Head of caudate nucleus (tissue), 42 donors: Measurements from ENCODE around the gene HDLBP.

ENCODE experiments used
- DNase-seq, 42 donors: peaks; one replicate each; pipeline versions ENCODE4 v3.0.0 to v3.0.0-alpha.2; 2020 to 2021; ENCODE audit warnings: mixed read lengths in 7 of 42
- intact Hi-C: fragments of 100-400 bp; cut with DNase I; formaldehyde crosslinking; loops from one replicate; pipeline ENCODE4 v1.15.0; 2022

The HDLBP gene

DNA sequence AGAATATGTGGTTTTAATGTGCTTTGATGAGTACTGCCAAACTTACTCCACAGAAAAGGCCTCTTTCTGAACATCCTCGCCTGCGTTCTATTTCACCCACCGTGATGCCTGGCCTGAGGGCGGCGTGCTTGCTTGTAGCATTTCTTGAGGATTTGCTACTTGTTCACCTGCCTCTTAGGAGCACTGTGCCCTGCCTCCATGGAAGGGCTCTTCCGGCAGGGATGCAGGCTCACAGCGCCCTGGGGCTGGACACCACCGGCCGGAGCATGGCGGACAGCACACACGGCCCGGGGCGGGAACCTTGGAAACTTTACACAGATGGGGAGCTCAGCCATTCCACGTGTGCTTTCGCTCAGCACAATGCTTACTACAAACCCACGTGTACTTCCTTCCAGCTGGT is 89.9 kb downstream of the HDLBP start:
- intact Hi-C loops: no loop called here
- no peak for DNase-seq

DNA sequence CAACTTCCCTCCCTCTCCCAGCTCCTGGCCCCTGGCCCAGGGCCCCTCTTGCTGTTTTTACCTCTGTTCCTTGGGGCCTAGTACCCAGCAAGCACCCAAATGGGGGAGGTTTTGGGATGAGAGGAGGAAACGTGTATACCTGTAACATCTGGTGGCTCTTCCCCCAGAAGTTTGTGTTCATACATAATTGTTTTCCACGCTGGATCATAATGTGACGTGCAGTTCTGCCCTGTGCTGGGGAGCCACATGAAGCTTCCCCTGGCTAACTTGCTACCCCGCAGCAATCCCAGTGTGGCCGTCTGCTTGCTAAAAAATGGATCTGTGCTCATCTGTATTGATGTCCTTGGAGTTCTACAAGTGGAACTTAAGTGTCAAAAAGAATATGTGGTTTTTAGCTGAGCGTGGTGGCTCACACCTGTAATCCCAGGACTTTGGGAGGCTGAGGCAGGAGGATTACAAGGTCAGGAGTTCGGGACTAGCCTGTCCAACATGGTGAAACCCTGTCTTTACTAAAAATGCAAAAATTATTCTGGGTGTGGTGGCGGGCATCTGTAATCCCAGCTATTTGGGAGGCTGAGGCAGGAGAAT is 90.5 kb downstream of the HDLBP start:
- intact Hi-C loops: no loop called here
- no peak for DNase-seq

DNA sequence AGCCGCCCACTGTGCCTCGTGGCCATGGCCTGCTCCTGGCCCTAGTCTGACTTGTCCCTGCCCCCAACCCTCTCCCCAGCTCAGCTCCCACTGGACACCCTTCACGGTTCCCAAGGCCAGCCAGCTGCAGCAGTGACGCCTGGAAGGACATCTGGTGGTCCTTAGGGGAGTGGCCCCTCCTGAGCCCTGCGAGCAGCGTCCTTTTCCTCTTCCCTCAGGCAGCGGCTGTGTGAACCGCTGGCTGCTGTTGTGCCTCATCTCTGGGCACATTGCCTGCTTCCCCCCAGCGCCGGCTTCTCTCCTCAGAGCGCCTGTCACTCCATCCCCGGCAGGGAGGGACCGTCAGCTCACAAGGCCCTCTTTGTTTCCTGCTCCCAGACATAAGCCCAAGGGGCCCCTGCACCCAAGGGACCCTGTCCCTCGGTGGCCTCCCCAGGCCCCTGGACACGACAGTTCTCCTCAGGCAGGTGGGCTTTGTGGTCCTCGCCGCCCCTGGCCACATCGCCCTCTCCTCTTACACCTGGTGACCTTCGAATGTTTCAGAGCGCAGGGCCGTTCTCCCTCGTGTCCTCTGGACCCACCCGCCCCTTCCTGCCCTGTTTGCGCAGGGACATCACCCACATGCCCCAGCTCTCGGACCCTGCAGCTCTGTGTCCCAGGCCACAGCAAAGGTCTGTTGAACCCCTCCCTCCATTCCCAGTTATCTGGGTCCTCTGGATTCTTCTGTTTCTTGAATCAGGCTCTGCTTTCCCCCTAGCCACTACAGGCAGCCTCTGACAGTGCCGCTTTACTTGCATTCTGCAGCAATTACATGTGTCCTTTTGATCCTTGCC is 91.2 kb downstream of the HDLBP start:
- intact Hi-C loops: no loop called here
- DNase-seq: peak; percentile 81 to 97 (median 91)

DNA sequence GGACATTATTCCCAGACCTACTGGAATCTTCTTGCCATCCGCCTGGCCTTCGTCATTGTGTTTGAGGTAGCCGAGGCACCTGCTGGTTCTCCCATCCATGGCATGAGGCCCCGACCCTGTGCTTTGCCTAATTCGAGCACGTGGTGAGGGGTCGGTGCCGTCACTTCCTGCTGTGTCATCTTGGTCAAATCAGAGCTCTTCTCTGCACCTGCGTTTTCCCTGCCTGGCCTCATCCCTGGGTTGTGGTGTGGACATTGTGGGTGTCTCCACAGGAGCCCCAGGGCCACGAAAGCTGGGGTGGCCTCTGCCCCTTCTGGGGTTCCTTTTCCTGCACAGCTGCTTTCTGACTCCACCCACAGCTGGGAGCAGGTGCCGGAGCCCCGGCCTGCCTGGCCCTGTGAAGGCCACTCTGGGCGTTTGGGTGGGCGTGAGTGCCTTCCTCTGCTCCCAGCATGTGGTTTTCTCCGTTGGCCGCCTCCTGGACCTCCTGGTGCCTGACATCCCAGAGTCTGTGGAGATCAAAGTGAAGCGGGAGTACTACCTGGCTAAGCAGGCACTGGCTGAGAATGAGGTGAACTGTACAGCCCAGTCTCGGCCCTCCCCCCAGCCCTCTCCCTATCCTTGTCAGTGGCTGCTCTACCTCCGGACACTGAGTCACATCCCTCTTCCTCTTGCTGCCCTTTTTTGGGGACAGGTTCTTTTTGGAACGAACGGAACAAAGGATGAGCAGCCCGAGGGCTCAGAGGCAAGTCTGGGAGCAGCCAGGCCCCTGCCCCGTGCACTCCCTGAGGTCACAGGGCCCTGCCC is 92.1 kb downstream of the HDLBP start:
- intact Hi-C loops: no loop called here
- DNase-seq: peak in 1 of 42 donors; percentile 6

DNA sequence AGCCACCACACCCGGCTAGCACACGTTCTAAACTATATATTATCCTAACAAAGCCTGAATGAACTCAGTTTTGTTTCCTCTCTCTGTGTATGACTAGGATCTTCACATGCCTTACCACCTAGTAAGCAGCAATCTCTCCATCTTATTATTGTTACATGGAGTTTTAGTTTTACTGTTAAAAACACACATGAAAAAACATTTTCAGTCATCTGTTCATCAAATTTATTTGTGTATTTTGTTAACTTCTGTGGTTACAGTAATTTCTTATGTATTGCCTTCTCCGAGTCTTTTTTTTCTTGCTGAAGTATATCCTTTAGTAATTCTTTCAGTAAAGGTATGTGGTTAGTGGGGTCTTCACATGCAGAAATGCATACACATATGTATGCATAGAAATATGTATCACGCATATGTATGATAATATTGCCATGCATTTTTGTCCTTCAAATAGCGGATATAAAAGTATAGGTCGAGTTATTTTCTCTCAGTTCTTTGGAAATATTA is 95.6 kb downstream of the HDLBP start:
- intact Hi-C loops: no loop called here
- DNase-seq: no peak

DNA sequence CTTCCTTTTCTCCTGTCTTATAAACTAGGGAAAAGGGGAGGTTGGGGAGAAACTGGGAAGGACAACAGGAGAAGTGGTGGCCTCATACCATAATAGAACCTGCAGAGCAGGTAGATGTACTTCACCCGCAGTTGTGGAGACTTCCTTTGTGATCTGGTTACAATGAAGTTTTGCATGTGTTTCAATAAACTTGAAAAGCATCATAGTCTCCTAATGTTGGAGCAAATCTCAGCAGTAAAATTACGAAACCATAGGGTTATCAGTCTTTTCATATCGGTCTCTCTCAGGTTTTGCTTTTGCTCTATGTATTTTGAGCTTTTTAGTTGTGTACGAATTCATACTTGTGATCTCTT is 96.5 kb downstream of the HDLBP start:
- intact Hi-C loops: no loop called here
- no peak for DNase-seq

DNA sequence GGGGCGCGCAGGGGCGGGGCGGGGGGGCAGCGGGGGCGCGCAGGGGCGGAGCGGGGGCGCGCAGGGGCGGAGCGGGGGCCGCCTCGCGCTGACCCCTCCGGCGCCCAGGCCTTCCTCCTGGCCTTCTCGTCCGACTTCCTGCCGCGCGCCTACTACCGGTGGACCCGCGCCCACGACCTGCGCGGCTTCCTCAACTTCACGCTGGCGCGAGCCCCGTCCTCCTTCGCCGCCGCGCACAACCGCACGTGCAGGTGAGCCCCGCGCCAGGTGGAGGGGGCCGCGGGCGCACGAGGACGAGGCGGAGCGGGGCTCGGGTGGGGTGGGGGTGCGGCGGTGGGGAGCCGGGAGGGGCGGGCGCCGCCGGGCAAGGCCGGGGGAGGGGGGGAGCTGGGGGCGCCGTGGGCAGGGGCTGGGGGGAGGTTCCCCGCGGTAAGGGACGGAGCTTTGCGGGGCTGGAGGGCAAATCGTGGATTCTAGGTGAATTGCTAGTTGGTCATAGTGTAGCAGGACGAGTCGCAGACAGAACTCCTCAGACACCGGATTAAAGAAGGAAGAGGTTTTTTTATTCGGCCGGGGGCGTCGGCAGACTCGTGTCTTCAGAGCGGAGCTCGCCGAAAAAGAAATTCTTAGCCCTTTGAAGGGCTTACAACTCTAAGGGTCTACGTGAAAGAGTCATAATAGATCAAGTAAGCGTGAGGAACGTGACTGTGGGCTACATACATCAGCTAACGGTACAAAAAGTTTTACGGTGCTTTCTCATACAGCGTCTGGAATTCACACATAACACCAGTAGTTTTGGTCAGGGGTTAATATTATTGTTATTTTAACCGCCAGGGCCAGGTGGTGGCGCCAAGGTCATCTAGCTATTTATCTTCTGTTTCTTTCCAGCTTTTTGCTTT is 97.1 kb downstream of the HDLBP start:
- intact Hi-C loops: no loop called here
- DNase-seq: peak in 27 of 42 donors; percentile 28 to 64 (median 45)

DNA sequence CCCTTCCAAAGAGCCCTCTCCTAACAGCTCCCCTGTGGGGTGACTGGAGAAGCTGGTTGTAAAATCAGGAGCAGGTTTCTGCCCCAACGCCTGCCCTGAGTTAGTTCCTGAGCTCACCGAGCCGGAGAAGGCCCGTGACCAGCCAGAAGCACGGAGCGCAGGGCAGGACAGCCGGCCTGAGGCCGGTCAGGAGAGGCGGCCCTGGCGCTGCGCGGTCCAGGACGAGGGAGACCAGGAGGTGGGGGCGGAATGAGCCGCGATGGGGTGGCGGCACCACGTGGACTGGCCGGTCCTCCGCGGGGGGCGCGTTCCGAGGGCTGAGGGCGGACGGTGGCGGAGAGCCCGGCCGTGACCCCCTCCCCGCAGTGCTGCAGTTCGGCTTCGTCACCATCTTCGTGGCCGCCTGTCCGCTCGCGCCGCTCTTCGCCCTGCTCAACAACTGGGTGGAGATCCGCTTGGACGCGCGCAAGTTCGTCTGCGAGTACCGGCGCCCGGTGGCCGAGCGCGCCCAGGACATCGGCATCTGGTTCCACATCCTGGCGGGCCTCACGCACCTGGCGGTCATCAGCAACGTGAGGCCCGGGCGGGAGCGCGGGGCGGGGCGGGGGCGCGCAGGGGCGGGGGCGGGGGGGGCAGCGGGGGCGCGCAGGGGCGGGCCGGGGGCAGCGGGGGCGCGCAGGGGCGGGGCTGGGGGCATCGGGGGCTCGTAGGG is 98.0 kb downstream of the HDLBP start:
- peak; percentile 44 to 89 (median 74) for DNase-seq
- intact Hi-C loops: no loop called here

DNA sequence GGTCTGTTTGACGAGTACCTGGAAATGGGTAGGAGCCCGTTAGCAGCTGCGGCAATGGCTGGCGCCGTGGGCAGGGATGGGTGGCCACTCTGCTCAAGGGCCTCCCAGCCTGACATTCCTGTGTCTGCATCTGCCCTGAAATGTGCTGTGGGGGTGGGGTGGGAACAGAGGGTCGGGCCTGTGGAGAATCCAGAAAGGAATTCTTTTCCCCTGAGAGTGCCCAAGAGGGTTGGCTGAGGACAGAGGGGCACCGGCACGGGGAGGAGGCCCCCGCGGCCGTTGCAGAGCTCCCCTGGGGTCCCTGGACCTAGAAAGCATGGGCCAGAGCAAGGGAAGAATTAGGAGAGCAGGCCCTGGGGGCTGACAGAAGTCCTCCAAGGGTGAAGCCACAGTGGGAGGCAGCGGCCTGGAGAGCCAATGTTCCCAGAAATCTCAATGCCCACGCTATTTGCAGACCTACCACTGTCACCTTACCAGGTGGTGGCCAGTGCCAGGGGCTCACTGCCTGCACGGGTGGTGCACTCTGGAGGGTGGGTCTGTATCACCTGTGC is 99.2 kb downstream of the HDLBP start:
- DNase-seq: no peak
- intact Hi-C loops: no loop called here

DNA sequence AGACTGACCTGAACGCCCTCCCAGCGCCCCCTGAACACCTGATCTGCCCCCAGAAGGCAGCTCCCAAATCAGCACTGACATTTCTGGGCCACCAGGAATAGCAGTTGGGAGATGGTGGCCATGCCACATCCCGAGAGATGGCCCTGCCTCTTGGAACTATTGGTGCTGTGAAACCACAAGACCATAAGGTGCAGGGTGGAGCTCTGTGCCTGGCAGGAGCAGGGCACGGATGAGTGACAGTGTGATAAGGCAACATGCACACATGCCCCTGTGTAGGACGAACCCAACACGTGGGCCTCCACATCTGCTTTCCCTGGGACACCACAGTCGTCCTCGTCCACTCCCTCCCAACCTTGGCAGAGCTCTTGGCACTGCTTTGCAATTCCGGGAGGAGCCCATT is 100.1 kb downstream of the HDLBP start:
- no peak for DNase-seq
- intact Hi-C loops: no loop called here

DNA sequence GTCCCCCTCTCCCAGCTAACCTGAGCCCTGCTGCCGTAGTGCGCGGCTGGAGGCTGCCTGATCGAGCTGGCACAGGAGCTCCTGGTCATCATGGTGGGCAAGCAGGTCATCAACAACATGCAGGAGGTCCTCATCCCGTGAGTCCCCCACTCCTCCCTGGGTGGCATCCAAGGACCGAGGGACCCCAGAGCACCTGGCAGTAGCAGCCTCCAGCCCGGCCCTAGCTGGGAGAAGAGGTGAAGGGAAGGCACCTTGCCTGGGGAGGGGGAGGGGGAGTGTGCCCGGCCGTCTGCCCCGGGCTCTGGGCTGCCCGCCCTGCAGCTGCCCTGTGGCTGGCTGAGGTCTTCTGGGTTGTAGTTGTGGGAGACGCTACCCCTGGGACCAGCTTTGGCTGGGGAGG is 100.7 kb downstream of the HDLBP start:
- intact Hi-C loops: no loop called here
- DNase-seq: no peak

DNA sequence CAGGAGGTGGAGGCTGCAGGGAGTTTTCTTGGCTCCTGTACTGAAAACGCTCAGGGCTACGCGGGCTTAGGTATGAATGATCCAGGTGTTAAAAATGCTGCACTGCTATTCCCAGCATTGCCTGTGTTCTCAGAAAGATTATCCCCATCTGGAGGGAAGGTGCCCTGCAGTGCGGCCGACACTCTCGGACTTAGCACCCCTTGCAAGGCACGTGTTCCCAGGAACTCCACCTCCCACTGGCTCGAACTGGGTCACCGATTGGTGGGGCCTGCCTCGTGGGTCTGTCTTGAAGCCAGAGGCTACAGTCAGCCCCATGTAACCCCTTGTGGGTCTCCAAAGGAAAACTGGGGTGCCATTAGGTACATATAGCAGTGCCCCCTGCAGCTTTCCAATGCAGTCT is 101.3 kb downstream of the HDLBP start:
- DNase-seq: no peak
- intact Hi-C loops: no loop called here

DNA sequence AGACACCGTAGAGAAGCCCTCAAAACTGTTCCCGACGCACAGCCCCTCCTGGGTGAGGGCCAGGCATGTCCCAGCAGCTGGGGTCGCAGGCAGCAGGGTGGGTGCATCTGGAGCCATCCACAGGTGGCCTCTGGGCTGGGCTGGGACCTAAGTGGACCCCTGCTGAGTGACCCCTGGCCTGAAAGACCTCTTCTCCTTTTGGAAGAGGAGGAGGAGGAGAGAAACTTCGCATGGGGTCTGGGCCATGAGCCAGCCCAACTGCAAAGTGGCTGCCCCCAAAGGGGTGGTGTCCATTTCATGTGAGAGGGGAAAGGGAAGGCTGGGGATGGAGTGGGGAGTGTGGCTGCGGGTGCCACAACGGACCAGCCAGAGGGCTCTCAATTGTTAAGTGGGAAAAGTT is 101.9 kb downstream of the HDLBP start:
- intact Hi-C loops: no loop called here
- DNase-seq: no peak

DNA sequence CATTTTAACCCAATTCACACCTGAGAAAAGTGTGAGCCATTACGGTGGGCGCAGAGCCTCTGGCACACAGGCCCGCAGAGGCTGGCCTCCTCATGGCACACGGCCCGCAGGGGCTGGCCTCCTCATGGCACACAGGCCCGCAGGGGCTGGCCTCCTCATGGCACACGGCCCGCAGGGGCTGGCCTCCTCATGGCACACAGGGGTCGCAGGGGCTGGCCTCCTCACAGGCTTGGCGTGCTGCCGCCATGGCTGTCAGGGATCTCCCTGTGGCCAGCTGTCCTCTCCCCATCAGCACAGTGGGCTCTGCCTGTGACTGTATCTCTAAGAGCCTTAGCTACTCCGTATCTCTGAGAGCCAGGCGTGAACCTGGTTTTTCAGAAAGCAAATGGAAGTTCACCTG is 102.4 kb downstream of the HDLBP start:
- DNase-seq: no peak
- intact Hi-C loops: no loop called here

DNA sequence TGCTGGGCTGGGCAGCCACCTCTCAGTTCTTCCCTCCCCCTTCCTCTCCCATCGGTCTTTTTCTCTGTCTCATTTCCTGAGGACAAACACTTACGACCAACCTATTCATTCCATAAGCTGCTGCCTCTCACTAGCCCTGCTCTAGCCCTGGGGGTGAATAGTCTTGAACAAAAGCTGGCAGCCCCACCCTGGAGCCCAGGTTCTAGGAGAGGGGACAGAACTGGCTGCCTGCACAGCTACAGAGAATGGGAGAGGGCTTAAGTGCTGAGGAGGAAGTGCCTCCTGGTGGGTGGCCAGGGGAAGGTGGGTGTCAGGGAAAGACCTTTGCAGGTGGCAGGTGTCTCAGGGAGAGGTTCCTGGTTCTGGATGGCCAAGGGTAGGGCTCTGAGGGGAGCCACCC is 104.2 kb downstream of the HDLBP start:
- intact Hi-C loops: no loop called here
- no peak for DNase-seq

DNA sequence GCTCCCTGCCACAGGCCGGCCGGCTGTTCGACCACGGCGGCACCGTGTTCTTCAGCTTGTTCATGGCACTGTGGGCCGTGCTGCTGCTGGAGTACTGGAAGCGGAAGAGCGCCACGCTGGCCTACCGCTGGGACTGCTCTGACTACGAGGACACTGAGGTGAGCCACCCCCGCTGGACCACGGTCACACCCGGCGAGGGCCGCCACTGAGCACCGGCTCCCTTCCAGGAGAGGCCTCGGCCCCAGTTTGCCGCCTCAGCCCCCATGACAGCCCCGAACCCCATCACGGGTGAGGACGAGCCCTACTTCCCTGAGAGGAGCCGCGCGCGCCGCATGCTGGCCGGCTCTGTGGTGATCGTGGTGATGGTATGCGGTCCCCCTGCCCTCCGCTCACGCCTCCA is 106.2 kb downstream of the HDLBP start:
- DNase-seq: no peak

DNA sequence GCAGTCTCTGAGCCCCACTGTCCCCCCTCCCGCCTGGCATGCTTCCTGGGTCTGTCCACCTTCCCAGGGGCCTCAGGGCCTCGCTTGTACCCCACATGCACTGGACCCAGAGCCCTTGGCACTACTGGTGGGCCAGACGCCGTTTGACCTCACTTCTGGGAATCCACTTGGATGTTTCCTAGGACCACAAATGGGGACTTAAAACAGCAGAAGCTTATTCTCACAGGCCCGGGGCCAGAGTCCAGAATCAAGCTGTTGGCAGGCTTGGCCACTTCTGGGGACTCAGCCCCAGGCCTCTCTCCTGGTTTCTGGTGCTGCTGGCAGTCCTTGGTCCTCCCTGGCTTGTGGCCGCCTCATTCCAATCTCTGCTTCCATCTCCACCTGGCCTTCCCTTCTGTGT is 107.4 kb downstream of the HDLBP start:
- DNase-seq: peak in 19 of 42 donors; percentile 27 to 78 (median 53)
- intact Hi-C loops: no loop called here

More for the DNA sequence above, 106.2 kb downstream of the HDLBP start:
- intact Hi-C loops: no loop called here

DNA sequence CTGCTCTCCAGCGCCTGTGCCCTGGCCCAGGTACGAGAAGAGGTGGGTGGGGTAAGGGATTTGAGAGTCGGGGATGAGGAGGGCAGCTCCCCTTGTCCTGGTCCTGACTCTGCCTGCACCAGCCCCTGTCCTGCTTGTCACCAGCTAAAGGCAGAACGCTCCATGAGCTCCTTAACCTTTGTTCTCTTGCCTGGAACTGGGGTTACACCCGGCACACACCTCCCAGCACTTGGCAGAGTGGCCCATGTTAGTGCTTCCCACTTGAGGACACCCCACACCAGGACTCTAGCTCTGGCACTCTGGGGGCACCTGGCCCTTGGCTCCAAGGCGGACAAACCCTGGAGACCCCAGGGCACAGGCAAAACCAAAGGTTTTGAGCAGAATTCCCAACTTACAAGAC is 107.8 kb downstream of the HDLBP start:
- DNase-seq: no peak
- intact Hi-C loops: no loop called here
